ENCODE data around the gene ATG7.

ATG7 gene

DNA sequence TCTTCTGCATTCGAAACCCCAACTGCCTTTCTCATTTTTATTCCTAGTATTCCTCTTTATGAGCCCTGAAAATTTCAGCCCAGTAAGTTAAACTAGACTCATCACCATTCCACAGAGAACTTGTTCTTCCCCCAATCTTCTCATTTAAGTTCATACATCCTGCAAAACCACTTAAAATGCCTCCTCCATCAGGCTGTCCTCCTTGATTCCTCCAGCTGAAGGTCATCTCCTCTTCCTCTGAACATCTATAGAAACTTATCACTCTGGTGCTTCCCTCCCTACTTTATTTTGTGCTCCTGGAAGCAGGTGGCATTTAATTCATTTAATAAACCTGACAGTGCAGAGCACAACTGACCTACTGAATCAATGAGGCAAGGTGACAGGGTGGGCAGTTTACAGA lies 333.2 kb downstream of the ATG7 start (continued):
- TF ChIP-seq PATZ1 (CRISPR knock-in tag; IDR thresholded peaks at IDR 0.05; ENCODE audit: borderline replicate concordance) (no peak), ARNTL (CRISPR knock-in tag; IDR thresholded peaks at IDR 0.05; ENCODE audit: borderline replicate concordance, low read depth) (no peak), OSR1 (CRISPR knock-in tag; IDR thresholded peaks at IDR 0.05) (no peak), GLIS3 (CRISPR knock-in tag; IDR thresholded peaks at IDR 0.05) (no peak)

- TF ChIP-seq ZFP3 (CRISPR knock-in tag; IDR thresholded peaks at IDR 0.05) = no peak
- TF ChIP-seq SNAI2 (CRISPR knock-in tag; IDR thresholded peaks at IDR 0.05) = no peak
- TF ChIP-seq, protein P1, sequence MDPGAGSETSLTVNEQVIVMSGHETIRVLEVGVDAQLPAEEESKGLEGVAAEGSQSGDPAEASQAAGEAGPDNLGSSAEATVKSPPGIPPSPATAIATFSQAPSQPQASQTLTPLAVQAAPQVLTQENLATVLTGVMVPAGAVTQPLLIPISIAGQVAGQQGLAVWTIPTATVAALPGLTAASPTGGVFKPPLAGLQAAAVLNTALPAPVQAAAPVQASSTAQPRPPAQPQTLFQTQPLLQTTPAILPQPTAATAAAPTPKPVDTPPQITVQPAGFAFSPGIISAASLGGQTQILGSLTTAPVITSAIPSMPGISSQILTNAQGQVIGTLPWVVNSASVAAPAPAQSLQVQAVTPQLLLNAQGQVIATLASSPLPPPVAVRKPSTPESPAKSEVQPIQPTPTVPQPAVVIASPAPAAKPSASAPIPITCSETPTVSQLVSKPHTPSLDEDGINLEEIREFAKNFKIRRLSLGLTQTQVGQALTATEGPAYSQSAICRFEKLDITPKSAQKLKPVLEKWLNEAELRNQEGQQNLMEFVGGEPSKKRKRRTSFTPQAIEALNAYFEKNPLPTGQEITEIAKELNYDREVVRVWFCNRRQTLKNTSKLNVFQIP (CRISPR knock-in tag; IDR thresholded peaks at IDR 0.05; ENCODE audit: borderline replicate concordance, low read depth) = no peak
- TF ChIP-seq PPARA (CRISPR knock-in tag; IDR thresholded peaks at IDR 0.05; ENCODE audit: borderline replicate concordance) = no peak
- no peak for TF ChIP-seq ZNF70 (CRISPR knock-in tag; IDR thresholded peaks at IDR 0.05)
- no peak for TF ChIP-seq CSRNP3 (CRISPR knock-in tag; IDR thresholded peaks at IDR 0.05)
- no peak for TF ChIP-seq BACH2 (CRISPR knock-in tag; IDR thresholded peaks at IDR 0.05; ENCODE audit: borderline replicate concordance)
- TF ChIP-seq CSDC2 (CRISPR knock-in tag; IDR thresholded peaks at IDR 0.05) = no peak
- no peak for TF ChIP-seq ARNTL (CRISPR knock-in tag; IDR thresholded peaks at IDR 0.05; ENCODE audit: borderline replicate concordance, low read depth)
- no peak for TF ChIP-seq RARB (CRISPR knock-in tag; IDR thresholded peaks at IDR 0.05)
- TF ChIP-seq TSHZ2 (CRISPR knock-in tag; IDR thresholded peaks at IDR 0.05) = no peak
- TF ChIP-seq ZC3H10 (CRISPR knock-in tag; IDR thresholded peaks at IDR 0.05) = no peak
- TF ChIP-seq, protein P2, sequence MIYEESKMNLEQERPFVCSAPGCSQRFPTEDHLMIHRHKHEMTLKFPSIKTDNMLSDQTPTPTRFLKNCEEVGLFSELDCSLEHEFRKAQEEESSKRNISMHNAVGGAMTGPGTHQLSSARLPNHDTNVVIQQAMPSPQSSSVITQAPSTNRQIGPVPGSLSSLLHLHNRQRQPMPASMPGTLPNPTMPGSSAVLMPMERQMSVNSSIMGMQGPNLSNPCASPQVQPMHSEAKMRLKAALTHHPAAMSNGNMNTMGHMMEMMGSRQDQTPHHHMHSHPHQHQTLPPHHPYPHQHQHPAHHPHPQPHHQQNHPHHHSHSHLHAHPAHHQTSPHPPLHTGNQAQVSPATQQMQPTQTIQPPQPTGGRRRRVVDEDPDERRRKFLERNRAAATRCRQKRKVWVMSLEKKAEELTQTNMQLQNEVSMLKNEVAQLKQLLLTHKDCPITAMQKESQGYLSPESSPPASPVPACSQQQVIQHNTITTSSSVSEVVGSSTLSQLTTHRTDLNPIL (CRISPR knock-in tag; IDR thresholded peaks at IDR 0.05; ENCODE audit: low read depth) = no peak
- no peak for TF ChIP-seq PATZ1 (CRISPR knock-in tag; IDR thresholded peaks at IDR 0.05; ENCODE audit: borderline replicate concordance)
- no peak for TF ChIP-seq ESRRG (CRISPR knock-in tag; IDR thresholded peaks at IDR 0.05)
- no peak for TF ChIP-seq TOX (CRISPR knock-in tag; IDR thresholded peaks at IDR 0.05; ENCODE audit: borderline replicate concordance)
- no peak for TF ChIP-seq ZNF8 (CRISPR knock-in tag; IDR thresholded peaks at IDR 0.05)
- no peak for ATAC-seq
Measured at GRCh38 chr3:11606090-11606784, 334.0 kb downstream of the ATG7 start.
